GM21367 (cell line): ENCODE measurements around the gene ADA.
A peak's percentile ranks its signal among the peaks of the same experiment; 100 is the strongest.
"Not testable (repeated sequence)": the region's sequence is repeated elsewhere in the genome, so short reads cannot be mapped to it uniquely, and the experiment has no call there.

Source experiments
- ATAC-seq: cut with Tn5 transposase; IDR thresholded peaks from one replicate; pipeline ENCODE4 v1.9.1; 2021; ENCODE audit not compliant: unreplicated experiment

Gene ADA

GRCh38 chr20:44601236-44601671, 50.2 kb downstream of the ADA start:
- ATAC-seq = no peak

DNA sequence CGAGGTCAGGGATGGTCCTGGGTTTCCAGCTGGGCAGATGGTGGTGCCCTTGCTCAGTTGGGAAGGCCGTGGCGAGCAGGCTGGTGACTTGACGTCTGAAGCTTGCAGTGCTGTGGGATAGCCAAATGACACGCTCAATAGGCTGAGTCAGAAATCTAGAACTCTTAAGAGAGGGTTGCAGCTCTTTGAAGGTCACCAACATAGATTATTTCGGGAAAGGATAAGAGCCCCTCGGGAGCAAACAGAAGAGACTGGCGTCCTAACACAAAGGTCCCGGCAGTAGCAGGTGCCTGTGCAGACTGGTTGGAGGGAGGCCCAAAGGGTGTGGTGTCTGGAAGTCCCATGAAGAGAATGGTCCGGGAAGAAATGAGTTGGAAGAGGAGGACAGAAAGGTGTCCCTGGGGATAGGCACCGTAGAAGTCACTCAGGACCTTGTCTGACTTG, 50.7 kb downstream of the ADA start:
- no peak for ATAC-seq

DNA sequence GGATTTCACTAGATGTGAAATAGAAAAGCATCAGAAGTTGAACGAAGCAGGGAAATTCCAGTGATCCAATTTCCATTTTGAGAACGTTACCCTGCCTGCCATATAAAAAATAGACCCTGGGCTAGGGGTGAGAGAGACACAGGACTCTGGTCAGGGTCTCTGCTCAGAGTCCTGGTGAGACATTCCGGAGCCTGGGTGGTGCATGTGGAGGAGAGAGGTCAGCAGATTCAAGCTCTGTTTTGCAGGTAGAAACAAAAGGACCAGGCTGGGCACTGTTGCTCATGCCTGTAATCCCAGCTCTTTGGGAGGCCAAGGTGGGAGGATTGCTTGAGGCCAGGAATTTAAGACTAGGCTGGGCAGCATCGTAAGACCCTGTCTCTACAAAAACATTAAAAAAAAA, 51.2 kb downstream of the ADA start:
- ATAC-seq = no peak

DNA sequence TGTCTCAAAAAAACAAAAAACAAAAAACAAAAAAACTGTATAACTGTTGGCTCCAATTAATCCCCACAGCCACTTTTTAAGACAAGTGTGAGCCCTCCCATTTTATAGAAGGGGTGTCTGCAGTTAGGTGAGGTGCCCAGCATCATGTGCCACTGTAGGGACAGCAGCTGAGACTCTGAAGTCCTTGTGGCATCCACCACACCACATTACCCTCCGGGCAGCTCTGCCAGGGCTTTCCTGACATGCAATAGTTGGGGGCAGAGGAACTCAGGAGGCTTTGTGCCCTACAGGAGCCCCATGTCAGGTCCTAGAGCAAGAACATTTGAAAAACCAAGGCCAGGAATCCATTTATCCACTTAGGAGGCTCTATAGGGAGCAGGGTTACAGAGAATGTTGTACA, 51.8 kb downstream of the ADA start:
- ATAC-seq = no peak

GRCh38 chr20:44598423-44599305, 52.8 kb downstream of the ADA start:
- no peak for ATAC-seq

DNA sequence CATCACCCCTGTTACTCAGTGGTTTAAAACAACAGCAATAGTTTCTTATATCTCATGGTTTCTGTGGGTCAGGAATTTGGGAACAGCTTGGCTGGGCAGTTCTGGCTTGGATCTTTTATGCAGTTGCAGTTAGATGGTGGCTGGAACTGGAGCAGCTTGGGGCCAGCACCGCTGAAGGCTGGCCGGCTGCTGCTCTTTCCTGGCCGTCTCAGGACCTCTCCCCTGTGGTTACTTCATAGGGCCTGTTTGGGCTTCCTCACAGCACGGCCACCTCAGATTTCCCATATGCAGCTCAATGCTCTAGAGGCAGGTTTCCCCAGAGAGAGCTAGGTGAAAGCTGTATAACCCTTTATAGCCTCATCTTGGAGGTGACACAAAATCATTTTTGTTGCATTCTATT, 53.6 kb downstream of the ADA start:
- no peak for ATAC-seq

GRCh38 chr20:44597516-44597915, 54.0 kb downstream of the ADA start:
- ATAC-seq = no peak

DNA sequence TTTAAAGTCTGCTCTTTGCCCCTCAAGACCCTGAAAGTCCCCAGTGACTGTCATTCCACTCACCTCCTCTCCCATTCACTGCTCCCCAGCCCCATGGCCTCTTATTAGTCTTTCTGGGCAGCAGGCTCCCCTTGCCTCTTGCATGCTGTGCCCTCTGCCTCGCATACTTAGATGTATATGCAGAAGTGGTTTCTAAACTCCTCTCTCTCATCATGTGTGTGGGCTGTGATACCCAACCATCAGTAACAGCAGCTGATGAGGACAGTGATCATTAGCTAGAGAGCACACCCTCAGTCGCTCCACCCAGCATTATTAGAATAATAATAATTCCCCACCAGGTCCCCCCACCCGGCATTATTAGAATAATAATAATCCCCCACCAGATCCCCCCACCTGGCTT, 54.6 kb downstream of the ADA start:
- ATAC-seq = no peak

DNA sequence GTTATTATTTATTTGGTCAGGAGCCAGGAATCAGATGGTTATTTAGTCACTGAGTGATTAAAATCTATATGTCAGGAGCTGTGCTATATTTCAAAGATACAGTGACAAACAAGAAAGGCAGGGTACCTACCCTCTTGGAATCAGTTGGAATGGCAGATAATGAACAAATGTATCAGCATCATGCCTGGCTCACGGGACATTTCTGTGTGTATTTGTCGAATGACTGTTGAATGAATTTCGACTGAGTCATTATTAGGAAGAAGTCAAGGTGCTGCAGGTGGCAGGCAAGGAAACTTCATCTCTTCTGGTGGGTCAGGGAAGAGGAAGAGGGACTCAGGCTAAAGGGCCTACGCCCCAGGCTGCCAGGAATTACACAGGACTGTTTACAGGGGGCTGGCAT, 55.5 kb downstream of the ADA start:
- ATAC-seq = no peak

- no peak for ATAC-seq
Measured at GRCh38 chr20:44594730-44595129, 56.8 kb downstream of the ADA start.

DNA sequence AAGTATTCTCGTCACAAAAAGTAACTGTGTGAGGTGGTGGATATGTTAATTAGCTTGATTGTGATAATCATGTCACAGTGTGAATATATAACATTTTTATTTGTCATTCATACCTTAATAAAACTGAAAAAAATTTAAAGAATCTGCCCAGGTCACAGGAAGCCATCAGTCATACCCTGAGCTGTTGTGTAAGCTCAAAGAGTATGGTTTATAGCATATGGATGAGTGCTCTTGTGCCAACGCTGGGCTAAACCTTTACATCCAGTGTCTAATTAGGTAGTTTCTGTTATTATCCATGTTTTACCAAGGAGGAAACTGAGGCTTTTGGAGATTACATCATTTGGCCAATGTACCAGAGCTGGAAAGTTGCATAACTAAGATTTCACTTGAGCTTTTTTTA, 57.7 kb downstream of the ADA start:
- no peak for ATAC-seq

- ATAC-seq = no peak
Measured at GRCh38 chr20:44592366-44592765, 59.1 kb downstream of the ADA start.

DNA sequence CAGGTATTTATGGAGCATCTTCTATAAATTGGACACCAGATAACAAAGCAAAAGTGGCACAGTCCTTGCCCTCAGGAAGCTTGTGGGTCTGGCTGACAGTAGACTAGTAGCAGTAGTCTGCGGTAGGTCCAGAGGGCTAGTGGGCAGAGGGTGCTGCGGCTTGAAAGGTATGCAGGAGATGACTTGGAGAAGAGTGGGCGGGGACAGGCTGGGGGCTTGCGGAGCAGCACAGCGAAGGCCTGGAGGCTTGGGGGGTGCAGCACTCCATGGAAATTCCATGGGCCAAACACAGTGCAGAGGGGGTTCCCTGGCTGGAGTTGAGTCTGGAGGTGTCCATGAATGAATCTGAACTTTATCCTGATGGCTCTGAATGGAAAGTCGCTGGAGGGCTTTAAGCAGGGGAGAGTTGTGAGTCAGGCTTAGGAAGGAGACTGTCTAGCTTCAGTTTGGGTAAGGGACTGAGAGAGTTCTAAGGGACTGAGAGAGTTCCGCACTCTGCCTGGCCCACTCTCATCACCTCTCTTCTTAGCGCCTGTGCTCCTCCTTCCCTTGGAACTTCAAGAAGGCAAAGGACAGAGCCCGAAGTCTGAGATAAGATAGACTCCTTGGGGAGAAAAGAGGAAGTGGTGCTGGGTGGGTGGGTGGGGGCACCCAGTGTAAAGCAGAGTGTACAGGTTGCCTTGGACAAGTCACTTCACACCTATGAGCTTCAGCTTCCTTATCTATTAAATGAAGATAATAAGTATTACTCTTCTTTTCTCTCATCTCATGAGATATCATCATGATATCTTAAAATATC, 60.3 kb downstream of the ADA start:
- ATAC-seq = no peak

DNA sequence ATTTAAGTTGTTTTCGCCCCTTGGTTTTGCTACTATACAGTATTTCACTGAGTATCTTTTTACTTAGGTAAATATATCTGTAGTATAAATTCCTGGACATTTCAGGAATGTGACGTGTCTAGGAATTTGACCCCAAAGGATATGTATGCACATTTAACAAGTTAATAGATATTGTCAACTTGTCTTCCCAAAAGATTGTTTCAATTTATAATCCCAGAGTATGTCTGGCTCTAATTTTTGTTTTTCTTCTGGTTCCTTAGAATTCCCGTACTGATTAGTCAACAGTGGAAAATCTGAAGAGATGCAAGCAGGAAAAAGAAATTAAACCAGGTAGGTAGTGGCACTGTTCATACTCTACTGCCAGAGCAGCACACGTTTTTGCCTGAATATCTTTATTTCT, 62.0 kb downstream of the ADA start:
- ATAC-seq = no peak

DNA sequence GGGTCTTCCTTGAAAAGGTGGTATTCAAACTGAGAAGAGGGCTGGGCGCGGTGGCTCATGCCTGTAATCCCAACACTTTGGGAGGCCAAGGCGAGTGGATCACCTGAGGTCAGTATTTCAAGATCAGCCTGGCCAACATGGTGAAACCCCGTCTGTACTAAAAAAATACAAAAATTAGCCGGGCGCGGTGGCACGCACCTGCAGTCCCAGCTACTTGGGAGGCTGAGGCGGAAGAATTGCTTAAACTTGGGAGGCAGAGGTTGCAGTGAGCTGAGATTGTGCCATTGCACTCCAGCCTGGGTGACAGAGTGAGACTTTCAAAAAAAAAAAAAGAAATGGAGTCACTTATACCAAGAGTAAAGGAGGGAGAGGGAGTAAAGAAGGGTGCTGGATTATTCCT, 63.2 kb downstream of the ADA start:
- not testable (repeated sequence) for ATAC-seq

GRCh38 chr20:44587035-44587980, 64.2 kb downstream of the ADA start:
- no peak for ATAC-seq

DNA sequence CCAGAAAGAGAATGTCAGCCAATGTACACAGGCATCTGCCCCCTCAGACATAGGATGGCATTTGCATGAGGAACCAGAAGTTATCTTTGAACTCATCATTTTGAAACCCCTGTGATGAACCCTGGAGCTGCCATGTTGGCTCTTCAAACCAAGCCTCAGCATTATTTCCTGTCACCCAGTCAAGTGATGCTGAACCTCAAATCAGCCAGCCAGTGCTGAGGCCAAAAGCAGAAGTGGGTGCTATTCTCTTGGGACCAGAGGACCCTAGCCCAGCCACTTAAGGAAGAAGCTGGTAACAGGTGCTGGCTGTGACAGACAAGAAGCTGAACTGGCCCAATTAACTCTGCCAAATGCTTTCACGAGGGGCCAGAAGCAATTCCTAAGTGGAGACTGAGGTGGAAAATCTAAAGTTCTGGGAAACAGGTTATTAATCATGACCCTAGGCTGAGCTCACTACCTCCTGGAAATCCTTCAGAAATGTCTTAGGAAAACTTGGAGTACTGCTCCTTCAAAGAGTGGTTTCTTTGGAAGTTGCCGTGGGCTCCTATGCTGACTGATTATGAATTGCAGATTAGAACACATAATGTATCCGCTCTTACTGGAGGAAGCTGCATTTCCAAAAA, 65.1 kb downstream of the ADA start:
- ATAC-seq = peak; percentile 56

DNA sequence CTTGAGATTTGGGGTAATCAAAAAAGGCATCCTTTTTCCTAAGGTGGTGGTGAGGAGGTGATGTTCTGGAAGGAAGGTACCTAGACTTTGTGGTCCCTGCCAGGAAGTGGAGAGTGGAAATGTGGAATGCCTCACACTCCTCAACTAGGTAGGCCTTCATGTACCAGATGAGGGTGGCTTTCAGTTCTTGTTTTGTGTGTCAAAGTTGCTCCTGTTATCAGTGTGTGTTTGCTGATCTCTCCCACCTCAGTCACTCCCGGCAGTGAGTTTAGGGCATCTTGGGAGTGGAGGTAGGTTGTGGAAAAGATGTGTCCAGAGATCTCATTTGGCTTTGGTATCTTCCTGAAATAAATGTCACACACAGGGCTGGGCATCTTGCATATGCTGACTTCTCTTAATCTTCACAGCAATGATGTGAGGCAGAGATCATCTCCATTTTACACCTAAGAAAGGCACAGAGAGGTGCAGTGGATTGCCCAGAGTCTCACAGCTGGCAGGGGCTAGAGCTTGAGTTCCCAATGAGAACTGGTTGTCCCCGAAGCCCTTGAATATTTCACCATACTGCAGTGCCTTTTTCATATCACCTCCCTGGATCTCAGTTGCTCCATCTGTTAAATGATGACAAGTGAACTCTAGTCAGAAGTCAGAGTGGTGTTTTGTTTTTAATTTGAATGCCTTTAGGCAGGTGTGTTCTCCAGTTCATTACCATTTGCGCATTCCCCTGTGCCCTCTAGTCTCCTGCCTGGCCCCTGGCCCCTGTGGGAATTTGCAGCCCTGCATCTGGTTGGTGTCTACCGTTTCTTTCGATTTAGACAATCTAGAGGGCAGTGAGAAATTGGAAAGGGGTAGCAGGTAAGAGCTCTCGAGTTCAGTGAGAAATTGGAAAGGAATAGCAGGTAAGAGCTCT, 66.2 kb downstream of the ADA start:
- ATAC-seq = no peak

- no peak for ATAC-seq
Measured at GRCh38 chr20:44584162-44584561, 67.3 kb downstream of the ADA start.

GRCh38 chr20:44583157-44583556, 68.3 kb downstream of the ADA start:
- ATAC-seq = no peak
